ENCODE results near the gene KIAA1217. TPM values are rescaled to one million over a fixed set of nuclear protein-coding genes. Genes with fewer than 3 reads are reported as not detected.

KIAA1217 gene
- total and polyA plus RNA-seq, 2 of the 8 experiments (the other 6 are each of a cell fraction or from before 2014, with no cell fraction given) = 4.5 to 15.6 TPM

GRCh38 chr10:24568042-24568441 is 359.1 kb downstream of the KIAA1217 start:
- H2BK20ac ChIP-seq (ENCODE audit: low read length) = no peak overlapping the region
- H3K27me3 ChIP-seq (replicated peaks in 1 of 4; ENCODE audit: control insufficient read depth in 3 of 4, extremely low read depth in 1 of 4, insufficient read depth in 3 of 4, low read length in 3 of 4) = no peaks in the 10 kb centered on the region
- CTCF ChIA-PET (ENCODE audit: partially characterized antibody) = interaction anchor here (0.9 to 2.5 kb wide), 4 partner anchors 11 to 596 kb away, joined by 3 to 11 read pairs (median 4); no protein-coding TSS in a partner anchor
- H4K8ac ChIP-seq (ENCODE audit: extremely low read depth, insufficient read depth, low read length) = no peak overlapping the region
- H3K4me1 ChIP-seq (replicated peaks in 1 of 4; ENCODE audit: control insufficient read depth in 3 of 4, insufficient read depth in 4 of 4, low read length in 3 of 4) = no peaks in the 10 kb centered on the region
- H3K79me1 ChIP-seq (ENCODE audit: low read depth, low read length) = no peaks in the 10 kb centered on the region
- no peaks in the 10 kb centered on the region for H4K20me1 ChIP-seq (replicated peaks in 1 of 2; ENCODE audit: control insufficient read depth in 1 of 2, insufficient read depth in 2 of 2, low read length in 2 of 2)
- H2AFZ ChIP-seq (ENCODE audit: low read length) = no peak overlapping the region
- H2BK12ac ChIP-seq (ENCODE audit: low read depth, low read length) = no peak overlapping the region
- H3K18ac ChIP-seq (ENCODE audit: extremely low read depth, low read length) = no peak overlapping the region
- H3K23ac ChIP-seq (ENCODE audit: insufficient read length) = no peak overlapping the region
- H3K27ac ChIP-seq (ENCODE audit: low read depth, low read length) = no peak overlapping the region
- H4K5ac ChIP-seq (ENCODE audit: insufficient read length, low read depth, low read length) = no peak overlapping the region
- FAIRE-seq = no peak
- H2BK120ac ChIP-seq (replicated peaks; ENCODE audit: low read depth, low read length) = no peak overlapping the region
- H3K4ac ChIP-seq (replicated peaks; ENCODE audit: insufficient read length, low read depth, low read length) = no peak overlapping the region
- DNase-seq (ENCODE audit: low read depth in 1 of 2, low spot score in 2 of 2) = no peak
- H3K4me3 ChIP-seq (ENCODE audit: extremely low read depth in 1 of 4, insufficient read depth in 2 of 4, low read depth in 3 of 4, low read length in 4 of 4) = no peak overlapping the region
- no peak overlapping the region for H3K9ac ChIP-seq (replicated peaks in 1 of 4; ENCODE audit: extremely low read depth in 1 of 4, low read depth in 3 of 4, low read length in 3 of 4)
- H4K91ac ChIP-seq (replicated peaks; ENCODE audit: insufficient read length, low read length) = no peak overlapping the region
- H2AK5ac ChIP-seq (ENCODE audit: low read depth, low read length) = no peak overlapping the region
- no peak overlapping the region for H3K56ac ChIP-seq (replicated peaks; ENCODE audit: insufficient read length, low read depth, low read length)
- H2BK5ac ChIP-seq (ENCODE audit: low read depth, low read length) = no peak overlapping the region
- no peaks in the 10 kb centered on the region for H3K36me3 ChIP-seq (ENCODE audit: control insufficient read depth in 2 of 4, insufficient read depth in 4 of 4, low read length in 3 of 4)
- no peak overlapping the region for H2BK15ac ChIP-seq (ENCODE audit: low read length)
- no peak overlapping the region for H3K14ac ChIP-seq (ENCODE audit: insufficient read length)
- H3K9me3 ChIP-seq (ENCODE audit: insufficient read depth in 2 of 2, low read depth in 1 of 2, low read length in 1 of 2) = no peaks in the 10 kb centered on the region
- H3K23me2 ChIP-seq (ENCODE audit: low read depth, low read length) = no peaks in the 10 kb centered on the region
- H3K79me2 ChIP-seq (ENCODE audit: control insufficient read depth in 1 of 2, insufficient read depth in 2 of 2, low read length in 2 of 2) = no peaks in the 10 kb centered on the region
- H3K4me2 ChIP-seq (ENCODE audit: insufficient read depth in 1 of 2, low read depth in 2 of 2, low read length in 2 of 2) = no peak overlapping the region
- POLR2A ChIA-PET (ENCODE audit: partially characterized antibody) = no interaction called here
- WGBS, 2 experiments (ENCODE audit: extremely low coverage in 1 of 2, insufficient coverage in 1 of 2, insufficient read length in 1 of 2, insufficient replicate concordance in 2 of 2, low coverage in 1 of 2, low lambda C conversion rate in 2 of 2, missing lambda C conversion rate in 1 of 2) = 76% methylated on average over 4 of the region's 4 CpGs; no CpG with 5 or more reads in 1 of the 2 experiments
- TF ChIP-seq HDAC2 (IDR thresholded peaks at IDR 0.05; ENCODE audit: borderline replicate concordance in 1 of 2, low read depth in 2 of 2, low read length in 2 of 2) (no peak), SP1 (IDR thresholded peaks at IDR 0.05; ENCODE audit: low read depth, low read length) (no peak), BACH1 (IDR thresholded peaks at IDR 0.05; ENCODE audit: low read length) (no peak), SRF (IDR thresholded peaks at IDR 0.05; ENCODE audit: low read depth, low read length) (no peak), RNF2 (IDR thresholded peaks at IDR 0.05; ENCODE audit: borderline replicate concordance, low read depth, low read length, missing control alignments, poor library complexity, severe bottlenecking) (no peak), HDAC6 (IDR thresholded peaks at IDR 0.05; ENCODE audit: low read depth, low read length) (no peak), EGR1 (IDR thresholded peaks at IDR 0.05; ENCODE audit: borderline replicate concordance, low read depth, low read length) (no peak), SUZ12 (IDR thresholded peaks at IDR 0.05; ENCODE audit: low read length) (no peak), CEBPB (IDR thresholded peaks at IDR 0.05; ENCODE audit: low read depth, low read length) (no peak), TBP (IDR thresholded peaks at IDR 0.05; ENCODE audit: low read depth, low read length) (no peak), TCF12 (IDR thresholded peaks at IDR 0.05; ENCODE audit: low read depth, low read length) (no peak), KDM5A (IDR thresholded peaks at IDR 0.05; ENCODE audit: low read length) (no peak), BRCA1 (IDR thresholded peaks at IDR 0.05; ENCODE audit: low read depth, low read length) (no peak), KDM4A (IDR thresholded peaks at IDR 0.05; ENCODE audit: low read depth, low read length, severe bottlenecking) (no peak), TAF7 (optimal IDR thresholded peaks at IDR 0.05; ENCODE audit: borderline replicate concordance, low read depth, low read length) (no peak)

Measured in H1 (cell line).